ENCODE results near the gene ARMC6.
"Not testable (repeated sequence)": the region's sequence is repeated elsewhere in the genome, so short reads cannot be mapped to it uniquely, and the experiment has no call there.

Gene ARMC6

GRCh38 chr19:19098084-19098702 lies 64.8 kb downstream of the ARMC6 start:
- Histone ChIP-seq H3K9ac (ENCODE audit: low read length) (no peak overlapping the region), H3K9me3 (ENCODE audit: control insufficient read depth, low read length) (no peaks in the 10 kb centered on the region), H3K4me3 (ENCODE audit: insufficient read depth in 1 of 2, low read depth in 1 of 2, low read length in 2 of 2) (no peak overlapping the region), H4K8ac (ENCODE audit: low read length) (no peak overlapping the region), H3K79me1 (replicated peaks; ENCODE audit: low read length, poor library complexity, severe bottlenecking) (no peaks in the 10 kb centered on the region), H3K14ac (ENCODE audit: low read length in 2 of 2) (no peak overlapping the region), H3K36me3 (ENCODE audit: control insufficient read depth in 1 of 2, insufficient read depth in 2 of 2, low read depth in 1 of 2, low read length in 2 of 2) (peaks cover 0 to 12% of the 10 kb centered on the region in 2 experiments), H2BK12ac (ENCODE audit: low read length in 2 of 2) (no peak overlapping the region), H4K91ac (ENCODE audit: low read length) (no peak overlapping the region), H2AK5ac (ENCODE audit: low read length, severe bottlenecking) (no peak overlapping the region), H3K4me2 (ENCODE audit: low read length, poor library complexity, severe bottlenecking) (no peak overlapping the region), H3K27ac (ENCODE audit: low read length, poor library complexity, severe bottlenecking) (no peak overlapping the region), H3K23ac (ENCODE audit: low read length in 2 of 2) (no peak overlapping the region), H3K18ac (ENCODE audit: low read depth in 1 of 2, low read length in 2 of 2) (no peak overlapping the region), H3K4ac (ENCODE audit: low read depth in 1 of 2, low read length in 2 of 2) (no peak overlapping the region), H2BK5ac (ENCODE audit: low read depth, low read length, poor library complexity, severe bottlenecking) (no peak overlapping the region), H2BK120ac (ENCODE audit: low read depth, low read length) (no peak overlapping the region), H2AFZ (ENCODE audit: low read depth, low read length) (no peak overlapping the region), H3K4me1 (ENCODE audit: control insufficient read depth, insufficient read depth, low read depth, low read length) (peaks cover 23% of the 10 kb centered on the region), H2BK15ac (ENCODE audit: low read depth, poor library complexity, severe bottlenecking) (no peak overlapping the region), H3K27me3 (ENCODE audit: control insufficient read depth in 1 of 2, insufficient read depth in 1 of 2, low read length in 2 of 2) (no peaks in the 10 kb centered on the region)
- DNase-seq = no peak
- 86% methylated on average over 9 of the region's 9 CpGs for WGBS

- Histone ChIP-seq H2AK5ac (ENCODE audit: low read length, severe bottlenecking) (no peak overlapping the region), H3K4me2 (ENCODE audit: low read length, poor library complexity, severe bottlenecking) (no peak overlapping the region), H4K8ac (ENCODE audit: low read length) (no peak overlapping the region), H2BK12ac (ENCODE audit: low read length in 2 of 2) (no peak overlapping the region), H3K9me3 (ENCODE audit: control insufficient read depth, low read length) (no peaks in the 10 kb centered on the region), H3K4me1 (ENCODE audit: control insufficient read depth, insufficient read depth, low read depth, low read length) (peaks cover 21% of the 10 kb centered on the region), H3K27me3 (ENCODE audit: control insufficient read depth in 1 of 2, insufficient read depth in 1 of 2, low read length in 2 of 2) (no peaks in the 10 kb centered on the region), H3K4me3 (ENCODE audit: insufficient read depth in 1 of 2, low read depth in 1 of 2, low read length in 2 of 2) (no peak overlapping the region), H3K4ac (ENCODE audit: low read depth in 1 of 2, low read length in 2 of 2) (no peak overlapping the region), H3K14ac (ENCODE audit: low read length in 2 of 2) (no peak overlapping the region), H3K79me1 (replicated peaks; ENCODE audit: low read length, poor library complexity, severe bottlenecking) (no peaks in the 10 kb centered on the region), H2BK120ac (ENCODE audit: low read depth, low read length) (no peak overlapping the region), H2BK5ac (ENCODE audit: low read depth, low read length, poor library complexity, severe bottlenecking) (no peak overlapping the region), H2BK15ac (ENCODE audit: low read depth, poor library complexity, severe bottlenecking) (no peak overlapping the region), H2AFZ (ENCODE audit: low read depth, low read length) (no peak overlapping the region), H3K18ac (ENCODE audit: low read depth in 1 of 2, low read length in 2 of 2) (no peak overlapping the region), H3K36me3 (ENCODE audit: control insufficient read depth in 1 of 2, insufficient read depth in 2 of 2, low read depth in 1 of 2, low read length in 2 of 2) (peaks cover 0 to 12% of the 10 kb centered on the region in 2 experiments), H3K27ac (ENCODE audit: low read length, poor library complexity, severe bottlenecking) (no peak overlapping the region), H3K9ac (ENCODE audit: low read length) (no peak overlapping the region), H3K23ac (ENCODE audit: low read length in 2 of 2) (no peak overlapping the region), H4K91ac (ENCODE audit: low read length) (no peak overlapping the region)
- DNase-seq = no peak
- 88% methylated on average over 18 of the region's 18 CpGs for WGBS
Measured at GRCh38 chr19:19098703-19099632, 65.6 kb downstream of the ARMC6 start.

- no peak overlapping the region for H3K9ac ChIP-seq (ENCODE audit: low read length)
- peaks cover 22% of the 10 kb centered on the region for H3K4me1 ChIP-seq (ENCODE audit: control insufficient read depth, insufficient read depth, low read depth, low read length)
- H4K91ac ChIP-seq (ENCODE audit: low read length) = no peak overlapping the region
- H3K14ac ChIP-seq (ENCODE audit: low read length in 2 of 2) = no peak overlapping the region
- H2AFZ ChIP-seq (ENCODE audit: low read depth, low read length) = no peak overlapping the region
- no peak overlapping the region for H2BK12ac ChIP-seq (ENCODE audit: low read length in 2 of 2)
- no peak overlapping the region for H3K4ac ChIP-seq (ENCODE audit: low read depth in 1 of 2, low read length in 2 of 2)
- H3K36me3 ChIP-seq (ENCODE audit: control insufficient read depth in 1 of 2, insufficient read depth in 2 of 2, low read depth in 1 of 2, low read length in 2 of 2) = peaks cover 0 to 17% of the 10 kb centered on the region in 2 experiments
- H3K18ac ChIP-seq (ENCODE audit: low read depth in 1 of 2, low read length in 2 of 2) = no peak overlapping the region
- DNase-seq = no peak
- 94% methylated on average over 7 of the region's 8 CpGs for WGBS
- no peak overlapping the region for H2BK5ac ChIP-seq (ENCODE audit: low read depth, low read length, poor library complexity, severe bottlenecking)
- H3K23ac ChIP-seq (ENCODE audit: low read length in 2 of 2) = no peak overlapping the region
- no peak overlapping the region for H3K4me2 ChIP-seq (ENCODE audit: low read length, poor library complexity, severe bottlenecking)
- H3K4me3 ChIP-seq (ENCODE audit: insufficient read depth in 1 of 2, low read depth in 1 of 2, low read length in 2 of 2) = no peak overlapping the region
- no peaks in the 10 kb centered on the region for H3K27me3 ChIP-seq (ENCODE audit: control insufficient read depth in 1 of 2, insufficient read depth in 1 of 2, low read length in 2 of 2)
- H2BK120ac ChIP-seq (ENCODE audit: low read depth, low read length) = no peak overlapping the region
- no peak overlapping the region for H2BK15ac ChIP-seq (ENCODE audit: low read depth, poor library complexity, severe bottlenecking)
- no peak overlapping the region for H2AK5ac ChIP-seq (ENCODE audit: low read length, severe bottlenecking)
- no peak overlapping the region for H3K27ac ChIP-seq (ENCODE audit: low read length, poor library complexity, severe bottlenecking)
- H4K8ac ChIP-seq (ENCODE audit: low read length) = no peak overlapping the region
- no peaks in the 10 kb centered on the region for H3K9me3 ChIP-seq (ENCODE audit: control insufficient read depth, low read length)
- H3K79me1 ChIP-seq (replicated peaks; ENCODE audit: low read length, poor library complexity, severe bottlenecking) = no peaks in the 10 kb centered on the region
Measured at GRCh38 chr19:19101540-19101939, 68.1 kb downstream of the ARMC6 start.

GRCh38 chr19:19102566-19102965 lies 69.2 kb downstream of the ARMC6 start:
- H3K36me3 ChIP-seq (ENCODE audit: control insufficient read depth in 1 of 2, insufficient read depth in 2 of 2, low read depth in 1 of 2, low read length in 2 of 2) = peaks cover 0 to 10% of the 10 kb centered on the region in 2 experiments
- H2AFZ ChIP-seq (ENCODE audit: low read depth, low read length); H3K4ac ChIP-seq (ENCODE audit: low read depth in 1 of 2, low read length in 2 of 2); H2BK12ac ChIP-seq (ENCODE audit: low read length in 2 of 2); H3K9ac ChIP-seq (ENCODE audit: low read length); H4K8ac ChIP-seq (ENCODE audit: low read length); H3K9me3 ChIP-seq (ENCODE audit: control insufficient read depth, low read length); H4K91ac ChIP-seq (ENCODE audit: low read length); H3K18ac ChIP-seq (ENCODE audit: low read depth in 1 of 2, low read length in 2 of 2); H3K27me3 ChIP-seq (ENCODE audit: control insufficient read depth in 1 of 2, insufficient read depth in 1 of 2, low read length in 2 of 2); H3K4me2 ChIP-seq (ENCODE audit: low read length, poor library complexity, severe bottlenecking); H3K79me1 ChIP-seq (replicated peaks; ENCODE audit: low read length, poor library complexity, severe bottlenecking); H2BK5ac ChIP-seq (ENCODE audit: low read depth, low read length, poor library complexity, severe bottlenecking); H2BK120ac ChIP-seq (ENCODE audit: low read depth, low read length); H3K14ac ChIP-seq (ENCODE audit: low read length in 2 of 2); H2BK15ac ChIP-seq (ENCODE audit: low read depth, poor library complexity, severe bottlenecking); H3K23ac ChIP-seq (ENCODE audit: low read length in 2 of 2); H2AK5ac ChIP-seq (ENCODE audit: low read length, severe bottlenecking); DNase-seq; H3K4me3 ChIP-seq (ENCODE audit: insufficient read depth in 1 of 2, low read depth in 1 of 2, low read length in 2 of 2); H3K27ac ChIP-seq (ENCODE audit: low read length, poor library complexity, severe bottlenecking): not testable (repeated sequence)
- peaks cover 20% of the 10 kb centered on the region for H3K4me1 ChIP-seq (ENCODE audit: control insufficient read depth, insufficient read depth, low read depth, low read length)
- 100% methylated on average over 6 of the region's 10 CpGs for WGBS

Measured in mesenchymal stem cell (in vitro differentiated cells and primary cell).